ENCODE results near the gene ZNF80. TPM values are rescaled to one million over a fixed set of nuclear protein-coding genes. Genes with fewer than 3 reads are reported as not detected.

Gene ZNF80
- total and polyA plus RNA-seq, 2 of the 13 experiments (the other 11 are each of a cell fraction or from before 2014, with no cell fraction given) = not detected

DNA sequence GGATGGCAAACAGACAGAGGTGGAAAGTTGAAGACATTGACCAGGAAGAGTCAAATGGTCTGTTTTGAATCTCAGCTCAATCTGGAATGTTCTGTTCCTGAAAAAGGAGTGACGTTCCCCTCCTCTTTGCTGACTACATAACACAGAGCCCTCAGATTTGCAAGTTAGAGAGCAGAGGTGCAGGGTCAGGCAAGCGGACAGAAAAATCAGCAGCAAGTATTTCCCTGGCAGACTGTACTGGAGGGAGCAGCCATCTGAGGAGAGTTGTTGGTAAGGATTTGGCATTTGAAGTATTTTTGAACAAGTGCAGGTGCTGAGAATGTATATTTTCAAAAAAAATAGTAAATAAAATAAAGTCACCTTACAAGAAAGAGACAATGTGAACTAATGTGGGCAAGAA is 17.6 kb downstream of the ZNF80 start:
- H3K4me1 ChIP-seq (ENCODE audit: insufficient read depth, low read length) = no peaks in the 10 kb centered on the region
- no peak overlapping the region for H3K4me3 ChIP-seq (replicated peaks in 1 of 3; ENCODE audit: insufficient read depth in 1 of 3, low read depth in 2 of 3, low read length in 3 of 3)
- peaks cover 0 to 16% of the 10 kb centered on the region in 2 experiments; a peak in 1 of 5 replicates for H3K27me3 ChIP-seq (ENCODE audit: control insufficient read depth in 1 of 2, insufficient read depth in 2 of 2, low read length in 2 of 2)
- H3K9me3 ChIP-seq (ENCODE audit: low read length) = peaks cover 3% of the 10 kb centered on the region
- TF ChIP-seq ZNF496 (CRISPR knock-in tag; IDR thresholded peaks at IDR 0.05; ENCODE audit: insufficient replicate concordance) (no peak), GTF2F1 (IDR thresholded peaks at IDR 0.05; ENCODE audit: low read length) (no peak), ZNF235 (CRISPR knock-in tag; IDR thresholded peaks at IDR 0.05; ENCODE audit: borderline replicate concordance) (no peak), ZSCAN30 (CRISPR knock-in tag; IDR thresholded peaks at IDR 0.05) (no peak)
- no peaks in the 10 kb centered on the region for H4K20me1 ChIP-seq (ENCODE audit: insufficient read depth, low read length)
- H3K79me2 ChIP-seq (ENCODE audit: insufficient read depth, low read length) = no peaks in the 10 kb centered on the region
- no peak overlapping the region for H3K4me2 ChIP-seq (ENCODE audit: low read depth, low read length)
- no peak overlapping the region for H3K27ac ChIP-seq (ENCODE audit: extremely low read length, insufficient read depth, low read length)
- CTCF ChIA-PET (ENCODE audit: low intra/inter-chr PET ratio, low total read pairs) = no interaction called here
- no peaks in the 10 kb centered on the region for H3K36me3 ChIP-seq (replicated peaks in 1 of 2; ENCODE audit: control insufficient read depth in 1 of 2, insufficient read depth in 2 of 2, low read length in 2 of 2)
- BruUV-seq (replicated peaks) = no TSS peak
- intact Hi-C loops (cut with micrococcal nuclease; ENCODE audit: unreplicated experiment) (no loop called here), in situ Hi-C loops (cut with HindIII; ENCODE audit: extremely low pct_ligation_motif_present, low pct_unique_long_range_greater_than_20kb) (no loop called here)
- FAIRE-seq (no peak), DNase-seq (ENCODE audit: low spot score) (no peak), ATAC-seq (no peak)
- POLR2A ChIA-PET = no interaction called here
- no peak overlapping the region for H2AFZ ChIP-seq (ENCODE audit: low read length)
- H3K9ac ChIP-seq (ENCODE audit: insufficient read depth, low read depth, low read length) = no peak overlapping the region
- 9% methylated on average over 2 of the region's 2 CpGs for WGBS (ENCODE audit: low lambda C conversion rate)

DNA sequence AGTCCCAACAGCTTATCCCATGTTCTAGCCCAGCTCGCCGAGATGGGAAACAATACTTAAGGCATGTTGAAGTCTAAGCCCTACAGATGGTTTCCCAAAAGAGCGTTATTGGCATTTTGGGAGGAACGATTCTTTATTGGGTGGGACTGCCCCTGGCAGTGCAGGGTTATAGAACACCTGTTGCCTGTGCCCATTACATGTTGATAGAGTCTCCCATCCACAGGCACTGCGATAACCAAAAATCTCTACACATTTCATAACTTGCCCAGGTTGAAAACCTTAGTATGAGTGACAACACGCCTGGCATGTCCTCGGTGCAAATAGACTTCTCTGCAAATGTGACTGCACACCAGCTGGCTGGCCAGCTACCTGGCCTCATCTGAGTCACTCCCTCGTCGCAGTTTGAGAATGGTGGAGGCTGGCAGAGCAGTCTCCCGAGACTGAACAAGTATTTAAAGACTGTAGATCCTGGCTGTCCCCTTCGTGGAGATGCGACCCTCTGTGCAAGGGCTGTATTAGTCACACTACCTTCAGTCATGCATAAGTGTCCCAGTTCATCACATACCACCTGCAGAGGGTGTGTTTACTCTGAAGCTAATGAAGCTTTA is 18.7 kb downstream of the ZNF80 start:
- CTCF ChIA-PET (ENCODE audit: low intra/inter-chr PET ratio, low total read pairs) = no interaction called here
- H2AFZ ChIP-seq (ENCODE audit: low read length) = no peak overlapping the region
- H3K27me3 ChIP-seq (ENCODE audit: control insufficient read depth in 1 of 2, insufficient read depth in 2 of 2, low read length in 2 of 2) = peaks cover 0 to 16% of the 10 kb centered on the region in 2 experiments; a peak in 1 of 5 replicates
- no peak overlapping the region for H3K4me2 ChIP-seq (ENCODE audit: low read depth, low read length)
- DNase-seq (ENCODE audit: low spot score) = no peak
- no peaks in the 10 kb centered on the region for H3K4me1 ChIP-seq (ENCODE audit: insufficient read depth, low read length)
- WGBS (ENCODE audit: low lambda C conversion rate) = 3% methylated on average over 10 of the region's 12 CpGs
- H3K36me3 ChIP-seq (replicated peaks in 1 of 2; ENCODE audit: control insufficient read depth in 1 of 2, insufficient read depth in 2 of 2, low read length in 2 of 2) = no peaks in the 10 kb centered on the region
- ATAC-seq = no peak
- H3K9ac ChIP-seq (ENCODE audit: insufficient read depth, low read depth, low read length) = no peak overlapping the region
- no peak overlapping the region for H3K27ac ChIP-seq (ENCODE audit: extremely low read length, insufficient read depth, low read length)
- FAIRE-seq = no peak
- H4K20me1 ChIP-seq (ENCODE audit: insufficient read depth, low read length) = no peaks in the 10 kb centered on the region
- POLR2A ChIA-PET = no interaction called here
- in situ Hi-C loops (cut with HindIII; ENCODE audit: extremely low pct_ligation_motif_present, low pct_unique_long_range_greater_than_20kb) = no loop called here
- no TSS peak for BruUV-seq (replicated peaks)
- no peak overlapping the region for H3K4me3 ChIP-seq (replicated peaks in 1 of 3; ENCODE audit: insufficient read depth in 1 of 3, low read depth in 2 of 3, low read length in 3 of 3)
- H3K9me3 ChIP-seq (ENCODE audit: low read length) = no peaks in the 10 kb centered on the region
- no peaks in the 10 kb centered on the region for H3K79me2 ChIP-seq (ENCODE audit: insufficient read depth, low read length)
- intact Hi-C loops (cut with micrococcal nuclease; ENCODE audit: unreplicated experiment) = no loop called here
- TF ChIP-seq NCOA5 (CRISPR knock-in tag; IDR thresholded peaks at IDR 0.05) (no peak), NR1H2 (CRISPR knock-in tag; IDR thresholded peaks at IDR 0.05; ENCODE audit: borderline replicate concordance, low read depth) (no peak), ZNF124 (CRISPR knock-in tag; IDR thresholded peaks at IDR 0.05) (no peak), AKAP8 (CRISPR knock-in tag; IDR thresholded peaks at IDR 0.05) (no peak), RFX5 (IDR thresholded peaks at IDR 0.05; ENCODE audit: low read depth, low read length) (no peak), ZNF441 (CRISPR knock-in tag; IDR thresholded peaks at IDR 0.05; ENCODE audit: borderline replicate concordance) (no peak), ZNF143 (CRISPR knock-in tag; IDR thresholded peaks at IDR 0.05) (no peak), ZNF839 (CRISPR knock-in tag; IDR thresholded peaks at IDR 0.05; ENCODE audit: borderline replicate concordance) (no peak)
- TF ChIP-seq, protein P1, sequence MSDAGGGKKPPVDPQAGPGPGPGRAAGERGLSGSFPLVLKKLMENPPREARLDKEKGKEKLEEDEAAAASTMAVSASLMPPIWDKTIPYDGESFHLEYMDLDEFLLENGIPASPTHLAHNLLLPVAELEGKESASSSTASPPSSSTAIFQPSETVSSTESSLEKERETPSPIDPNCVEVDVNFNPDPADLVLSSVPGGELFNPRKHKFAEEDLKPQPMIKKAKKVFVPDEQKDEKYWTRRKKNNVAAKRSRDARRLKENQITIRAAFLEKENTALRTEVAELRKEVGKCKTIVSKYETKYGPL (CRISPR knock-in tag; IDR thresholded peaks at IDR 0.05) = no peak

Data from HepG2 (cell line).